COLO668 (cell line): ENCODE measurements around the gene TPSB2.
A peak's percentile ranks its signal among the peaks of the same experiment; 100 is the strongest.
"Not testable (repeated sequence)": the region's sequence is repeated elsewhere in the genome, so short reads cannot be mapped to it uniquely, and the experiment has no call there.

Source experiments
- DNase-seq: peaks from one replicate; lab custom pipeline; 2025; ENCODE audit not compliant: unreplicated experiment; lab: John Stamatoyannopoulos, UW

TPSB2 gene

DNA sequence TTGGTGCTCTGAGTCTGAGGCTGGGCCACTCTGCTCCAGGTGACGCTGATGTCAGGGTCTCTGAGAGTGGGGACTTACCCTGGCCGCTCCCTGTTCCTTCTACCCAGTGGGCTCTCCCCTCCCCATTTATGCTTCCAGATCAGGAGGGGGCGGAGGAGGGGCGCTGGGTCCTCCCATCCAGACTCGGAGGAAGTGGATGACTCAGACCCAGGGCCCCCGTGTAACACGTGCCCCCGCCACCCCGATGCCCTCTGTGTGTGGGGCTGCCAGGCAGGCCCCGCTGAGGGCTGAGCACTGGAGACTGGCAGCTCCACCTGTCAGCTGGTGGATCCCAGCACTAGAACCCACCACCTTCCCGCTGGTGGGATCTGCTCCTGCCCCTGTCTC is at the start of gene TPSB2:
TSS of gene TPSB2 (minus strand) at position 101 of the 387 bp plus-strand sequence. CDS start 233 bp downstream, outside the sequence.
- not testable (repeated sequence) for DNase-seq

DNA sequence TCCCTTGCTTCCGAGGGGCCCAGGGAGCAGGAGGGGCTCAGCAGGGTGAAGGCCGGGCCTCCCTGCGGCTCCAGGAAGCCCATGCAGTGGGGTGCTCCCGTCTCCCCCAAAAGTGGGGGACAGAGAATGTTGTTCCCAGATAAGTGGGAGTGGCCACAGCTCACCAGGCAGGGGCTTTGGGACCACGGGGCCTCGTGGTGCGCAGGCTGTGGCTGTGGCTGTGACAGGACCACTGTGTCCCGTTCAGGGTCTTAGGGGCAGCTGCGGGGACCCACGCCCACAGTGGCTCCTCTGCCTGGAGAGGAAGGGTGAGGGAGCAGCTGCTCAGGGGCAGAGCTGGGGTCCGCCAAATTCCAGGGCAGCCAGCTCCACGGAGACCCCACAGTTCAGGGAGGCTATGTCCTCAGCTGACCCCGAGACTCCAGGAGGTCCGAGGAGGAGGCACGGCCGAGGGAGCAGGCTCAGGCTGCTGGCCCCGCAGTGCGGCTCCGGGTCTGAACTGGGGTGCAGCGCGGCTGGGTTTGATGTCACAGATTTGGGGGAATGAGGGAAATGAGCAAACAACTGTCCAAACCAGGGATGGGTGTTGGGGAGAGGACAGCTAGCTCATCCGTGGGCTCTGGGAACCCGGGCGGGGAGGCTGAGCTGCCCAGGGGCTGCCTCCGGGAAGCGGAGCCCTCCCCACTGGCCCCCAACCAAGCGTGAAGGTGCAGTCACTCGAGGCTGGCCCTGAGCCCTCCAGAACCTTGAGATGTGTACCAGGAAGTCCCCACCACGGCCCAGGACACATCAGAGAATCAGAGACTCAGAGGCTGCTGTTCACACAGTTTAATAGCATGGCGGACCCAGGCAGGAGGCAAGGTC is 49.3 kb upstream of the TPSB2 start:
- no peak for DNase-seq

DNA sequence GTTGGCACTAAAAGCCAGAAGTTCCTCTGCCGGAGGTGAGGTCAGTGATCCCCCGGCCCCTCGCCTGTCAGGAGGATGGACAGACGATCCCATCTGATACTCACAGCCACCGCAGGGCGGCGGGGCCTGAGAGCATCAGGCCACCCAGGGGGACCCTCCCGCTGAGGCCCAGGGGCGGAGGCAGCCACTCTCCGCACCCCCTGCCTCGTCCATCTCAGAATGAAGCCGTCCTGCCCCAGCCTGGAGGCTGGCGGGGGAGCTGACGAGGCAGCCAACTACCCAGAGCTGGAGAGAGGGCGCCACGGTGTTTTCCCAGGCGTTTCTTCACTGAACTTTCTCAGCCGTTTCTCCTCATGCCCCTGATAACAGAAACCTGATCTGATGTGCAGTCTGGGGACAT is 48.5 kb upstream of the TPSB2 start:
- no peak for DNase-seq

DNA sequence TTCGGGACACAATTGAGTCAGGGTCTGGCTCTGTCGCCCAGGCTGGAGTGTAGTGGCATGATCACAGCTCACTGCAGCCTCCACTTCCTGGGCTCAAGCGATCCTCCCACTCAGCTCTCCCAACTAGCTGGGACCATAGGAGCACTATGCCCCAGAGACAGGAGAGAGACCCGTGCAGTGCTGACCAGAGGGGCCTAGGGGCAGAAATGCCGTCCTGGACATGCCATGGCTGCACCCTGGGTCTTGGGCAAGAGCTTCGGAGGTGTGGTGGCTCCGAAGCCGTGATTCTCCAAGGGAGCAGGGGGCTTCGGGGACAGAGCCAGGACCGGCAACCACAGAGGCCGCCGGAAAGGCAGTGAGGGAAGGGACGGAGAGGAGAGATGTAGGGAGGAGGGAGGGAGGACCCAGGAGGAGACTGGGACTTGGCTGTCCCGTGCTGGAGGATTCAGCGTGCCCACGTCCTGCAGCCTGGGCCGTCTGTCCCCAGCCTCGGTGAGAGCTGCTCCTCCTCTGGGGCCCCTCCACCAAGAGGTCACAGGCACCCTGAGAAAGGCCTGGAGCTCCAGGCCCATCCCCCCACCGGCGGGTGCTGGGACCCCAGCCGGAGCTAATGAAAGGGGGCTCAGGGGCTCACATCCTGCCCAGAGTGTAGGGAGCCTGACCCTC is 47.8 kb upstream of the TPSB2 start:
- no peak for DNase-seq

DNA sequence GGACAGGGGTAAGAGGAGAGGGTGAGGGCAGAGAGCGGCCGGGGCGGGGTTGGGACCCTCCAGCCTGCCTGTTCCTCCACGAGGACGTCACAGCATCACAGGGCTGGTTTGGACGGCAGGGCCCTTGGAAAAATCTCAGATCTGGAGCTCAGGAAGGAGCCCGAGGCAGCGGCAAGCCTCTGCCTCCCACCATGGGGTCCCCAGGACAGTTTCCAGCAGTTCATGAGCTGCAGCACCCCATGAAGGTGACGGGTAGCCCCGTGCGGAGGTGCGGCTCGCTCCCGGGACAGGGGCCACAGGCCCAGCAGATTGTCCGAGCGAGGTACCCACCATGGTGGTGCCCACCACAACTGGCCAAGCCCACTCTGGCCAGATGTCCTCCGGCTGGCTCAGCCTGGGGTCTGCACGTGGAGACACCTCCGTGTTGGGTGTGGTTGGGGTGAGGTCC is 47.2 kb upstream of the TPSB2 start:
- no peak for DNase-seq

DNA sequence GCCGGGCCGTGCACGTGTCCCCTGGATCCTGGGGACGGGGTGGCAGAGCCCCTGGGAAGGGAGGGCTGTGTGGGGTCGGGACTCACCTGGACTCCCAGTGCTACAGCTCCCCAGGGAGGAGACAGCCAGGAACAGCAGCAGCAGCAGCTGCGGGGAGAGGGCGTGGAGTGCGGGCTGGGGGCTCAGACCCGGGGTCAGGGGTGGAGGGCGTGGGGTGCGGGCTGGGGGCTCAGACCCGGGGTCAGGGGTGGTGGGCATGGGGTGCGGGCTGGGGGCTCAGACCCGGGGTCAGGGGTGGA is 46.5 kb upstream of the TPSB2 start:
- DNase-seq, result no peak

DNA sequence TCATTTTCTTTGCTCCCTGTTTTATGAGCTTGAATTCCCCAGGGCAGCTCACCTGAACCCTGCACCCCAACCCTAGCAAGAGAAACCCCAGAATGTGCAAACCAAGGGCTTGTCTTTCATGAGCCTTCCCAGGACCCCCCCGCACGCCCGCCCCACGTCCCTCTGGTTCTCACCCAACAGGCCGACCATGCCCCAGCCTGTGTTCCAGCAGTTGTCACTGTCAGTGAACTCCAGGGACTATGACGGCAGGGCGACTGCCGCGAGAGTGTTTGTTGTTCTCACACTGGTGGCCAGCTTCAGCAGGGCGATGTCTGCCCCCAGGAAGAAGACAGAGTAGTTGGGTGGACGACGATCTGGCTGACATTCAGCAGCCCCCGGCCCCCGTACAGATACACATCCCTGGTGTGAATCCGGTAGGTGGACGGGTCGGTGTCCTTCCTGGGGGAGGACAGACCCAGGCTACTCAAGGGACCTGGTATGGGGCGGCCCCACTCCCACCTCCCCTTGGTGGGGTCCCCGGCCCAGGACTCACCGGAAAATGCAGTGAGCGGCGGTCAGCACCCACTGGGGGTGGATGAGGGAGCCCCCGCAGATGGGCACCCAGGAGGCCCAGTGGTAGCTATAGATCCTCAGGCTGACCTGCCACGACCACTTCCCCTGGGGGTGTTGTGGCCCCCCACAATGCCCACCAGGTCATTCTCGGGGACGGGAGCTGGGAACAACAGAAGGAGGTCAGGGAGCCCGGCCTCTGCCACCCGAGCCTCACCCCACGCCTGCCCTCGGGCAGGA is 46.0 kb upstream of the TPSB2 start:
- DNase-seq, result no peak

DNA sequence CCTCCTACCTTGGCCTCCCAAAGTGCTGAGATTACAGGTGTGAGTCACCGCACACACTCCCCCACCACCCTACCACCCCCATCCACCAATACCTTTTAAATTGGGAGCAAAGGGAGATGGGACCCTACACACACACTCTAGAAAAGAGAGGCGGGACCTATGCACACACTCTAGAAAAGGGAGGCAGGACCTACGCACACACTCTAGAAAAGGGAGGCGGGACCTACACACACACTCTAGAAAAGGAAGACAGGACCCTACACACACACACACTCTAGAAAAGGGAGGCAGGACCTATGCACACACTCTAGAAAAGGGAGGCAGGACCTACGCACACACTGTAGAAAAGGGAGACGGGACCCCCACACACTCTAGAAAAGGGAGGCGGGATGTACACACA is 44.8 kb upstream of the TPSB2 start:
- no peak for DNase-seq

DNA sequence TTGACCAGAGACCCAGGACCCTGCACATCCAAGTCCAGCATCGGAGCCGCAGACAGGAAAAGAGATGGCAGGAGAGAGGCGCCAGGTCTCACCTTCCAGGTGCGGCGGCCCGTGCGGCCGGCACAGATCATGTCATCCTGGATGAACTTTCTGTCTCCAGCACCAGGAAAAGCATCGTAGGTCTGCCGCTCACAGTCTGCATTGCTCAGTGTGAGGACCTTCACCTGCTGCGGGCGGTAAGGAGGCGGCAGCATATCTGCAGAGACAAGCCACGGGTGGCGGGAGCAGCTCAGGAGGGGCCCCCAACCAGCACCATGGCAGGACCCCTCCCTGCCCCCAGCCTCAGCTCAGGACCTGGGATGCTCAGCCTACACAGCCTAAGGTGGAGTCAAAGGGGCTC is 43.8 kb upstream of the TPSB2 start:
- no peak for DNase-seq

DNA sequence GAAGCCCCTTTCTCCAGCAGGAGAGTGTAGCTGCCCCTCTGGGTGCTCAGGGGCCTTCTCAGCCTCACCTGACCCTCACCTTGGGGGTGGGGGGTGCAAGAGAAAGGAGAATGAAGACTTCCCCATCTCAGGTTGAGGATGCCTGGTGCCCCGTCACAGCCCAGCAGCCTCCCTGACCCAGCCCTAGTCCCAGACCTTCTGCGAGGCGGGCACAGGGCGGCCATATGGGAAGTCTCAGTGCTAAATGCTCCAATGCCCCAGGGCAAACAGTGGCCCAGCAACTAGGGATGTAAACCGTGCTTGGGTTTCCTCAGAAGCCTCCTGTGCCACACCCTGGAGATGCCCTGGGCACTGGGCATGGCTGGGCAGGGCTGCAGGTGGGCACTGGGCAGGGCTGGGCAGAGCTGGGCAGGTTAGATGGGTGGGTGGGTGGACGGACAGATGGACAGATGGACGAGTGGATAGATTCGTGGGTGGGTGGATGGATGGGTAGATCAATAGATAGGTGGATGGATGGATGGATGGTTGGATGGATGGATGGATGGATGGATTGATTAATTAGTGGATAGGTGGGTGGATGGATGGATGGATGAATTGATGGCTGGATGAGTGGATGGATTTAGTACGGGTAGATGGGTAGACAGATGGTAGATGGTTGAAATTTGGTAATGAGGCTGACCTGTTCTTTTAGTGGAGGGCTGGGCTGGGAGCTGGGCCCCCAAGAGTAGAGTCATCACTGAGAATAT is 42.6 kb upstream of the TPSB2 start:
- DNase-seq, result peak; percentile 70

DNA sequence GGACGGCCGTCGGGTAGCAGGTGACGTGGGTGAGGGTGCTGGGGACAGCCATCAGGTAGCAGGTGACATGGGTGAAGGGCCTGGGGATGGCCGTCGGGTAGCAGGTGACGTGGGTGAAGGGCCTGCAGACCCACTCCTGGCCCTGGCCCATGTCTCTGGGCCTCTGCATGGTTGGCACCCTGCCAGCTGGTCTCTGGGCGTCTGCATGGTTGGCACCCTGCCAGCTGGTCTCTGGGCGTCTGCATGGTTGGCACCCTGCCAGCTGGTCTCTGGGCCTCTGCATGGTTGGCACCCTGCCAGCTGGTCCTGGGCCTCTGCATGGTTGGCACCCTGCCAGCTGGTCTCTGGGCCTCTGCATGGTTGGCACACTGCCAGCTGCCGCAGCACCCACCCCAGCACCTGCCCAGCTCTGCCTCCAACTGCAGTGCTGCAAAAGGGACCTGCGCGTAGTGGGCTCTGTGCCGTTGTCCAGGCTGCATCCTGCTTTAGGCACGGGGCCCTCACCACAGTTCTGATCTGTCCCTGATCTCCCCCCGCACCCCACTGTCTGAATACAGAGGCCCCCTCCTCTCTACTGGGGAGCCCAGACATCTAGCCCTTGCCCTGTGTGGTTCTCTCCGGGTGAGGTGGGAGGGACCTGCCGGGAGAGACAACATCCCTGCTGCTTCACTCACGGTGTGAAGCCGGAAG is 41.9 kb upstream of the TPSB2 start:
- peak; percentile 97 for DNase-seq

DNA sequence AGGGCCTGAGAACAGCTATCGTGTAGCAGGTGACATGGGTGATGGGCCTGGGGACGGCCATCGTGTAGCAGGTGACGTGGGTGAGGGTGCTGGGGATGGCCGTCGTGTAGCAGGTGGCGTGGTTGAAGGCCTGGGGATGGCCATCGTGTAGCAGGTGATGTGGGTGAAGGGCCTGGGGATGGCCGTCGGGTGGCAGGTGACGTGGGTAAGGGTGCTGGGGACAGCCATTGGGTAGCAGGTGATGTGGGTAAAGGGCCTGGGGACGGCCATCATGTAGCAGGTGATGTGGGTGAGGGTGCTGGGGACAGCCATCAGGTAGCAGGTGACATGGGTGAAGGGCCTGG is 41.4 kb upstream of the TPSB2 start:
- DNase-seq, result no peak

DNA sequence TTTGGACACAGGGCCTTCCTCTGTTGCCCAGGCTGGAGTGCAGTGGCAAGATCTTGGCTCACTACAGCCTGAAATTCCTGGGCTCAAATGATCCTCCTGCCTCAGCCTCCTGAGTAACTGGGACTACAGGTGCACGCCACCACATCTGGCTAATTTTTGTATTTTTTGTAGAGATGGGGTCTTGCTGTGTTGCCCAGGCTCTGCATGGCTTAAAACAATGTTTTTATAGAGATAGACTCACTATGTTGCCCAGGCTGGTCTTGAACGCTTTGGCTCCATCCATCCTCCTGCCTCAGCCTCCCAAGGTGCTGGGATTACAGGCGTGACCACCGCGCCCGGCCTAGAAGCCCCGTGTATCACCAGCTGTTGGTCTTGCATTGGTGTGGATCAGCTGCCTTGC is 39.4 kb upstream of the TPSB2 start:
- DNase-seq, result not testable (repeated sequence)

DNA sequence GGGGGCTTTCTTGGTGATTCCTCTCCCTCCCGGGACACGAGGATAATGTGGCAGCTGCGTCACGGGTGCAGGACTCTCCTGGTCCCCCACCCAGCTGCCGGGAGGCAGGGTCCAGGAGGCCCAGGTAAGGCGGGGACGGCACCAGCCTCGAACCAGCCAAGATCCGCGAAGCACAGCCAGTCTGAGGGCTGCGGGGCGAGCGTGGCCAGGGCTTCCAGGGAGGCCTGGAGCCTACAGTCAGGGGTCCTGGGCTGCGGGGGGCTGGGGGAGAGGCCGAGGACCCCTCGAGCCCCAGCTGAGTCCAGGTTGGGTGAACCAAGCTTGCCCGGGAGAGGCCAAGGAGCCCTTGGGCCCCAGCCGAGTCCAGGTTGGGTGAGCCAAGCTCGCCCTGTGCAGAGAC is 35.8 kb upstream of the TPSB2 start:
- no peak for DNase-seq

DNA sequence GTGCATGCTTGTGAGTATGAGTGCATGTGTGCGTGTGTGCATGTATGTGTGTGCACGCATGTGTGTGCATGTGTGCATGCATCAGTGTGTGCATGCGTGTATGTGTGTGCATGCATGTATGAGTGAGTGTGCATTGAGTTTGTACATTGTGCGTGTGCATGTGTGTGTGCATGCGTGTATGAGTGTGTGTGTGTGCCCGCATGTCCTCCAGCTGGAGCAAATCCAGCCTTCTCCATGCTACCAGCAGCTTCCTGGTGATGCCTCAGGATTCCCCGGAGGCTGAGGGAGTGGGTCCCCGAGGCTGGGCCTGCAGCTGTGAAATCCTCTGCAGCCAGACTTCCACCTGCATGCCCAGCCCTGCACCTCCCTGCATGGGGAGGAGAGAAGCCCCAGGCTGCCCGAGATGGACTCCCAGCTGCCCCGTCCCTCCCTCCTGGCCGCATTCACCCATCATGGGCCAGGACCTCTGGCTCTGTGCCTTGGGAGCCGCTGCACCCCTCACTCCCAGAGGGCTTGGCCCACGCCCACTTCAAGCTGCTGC is 35.2 kb upstream of the TPSB2 start:
- DNase-seq, result no peak

DNA sequence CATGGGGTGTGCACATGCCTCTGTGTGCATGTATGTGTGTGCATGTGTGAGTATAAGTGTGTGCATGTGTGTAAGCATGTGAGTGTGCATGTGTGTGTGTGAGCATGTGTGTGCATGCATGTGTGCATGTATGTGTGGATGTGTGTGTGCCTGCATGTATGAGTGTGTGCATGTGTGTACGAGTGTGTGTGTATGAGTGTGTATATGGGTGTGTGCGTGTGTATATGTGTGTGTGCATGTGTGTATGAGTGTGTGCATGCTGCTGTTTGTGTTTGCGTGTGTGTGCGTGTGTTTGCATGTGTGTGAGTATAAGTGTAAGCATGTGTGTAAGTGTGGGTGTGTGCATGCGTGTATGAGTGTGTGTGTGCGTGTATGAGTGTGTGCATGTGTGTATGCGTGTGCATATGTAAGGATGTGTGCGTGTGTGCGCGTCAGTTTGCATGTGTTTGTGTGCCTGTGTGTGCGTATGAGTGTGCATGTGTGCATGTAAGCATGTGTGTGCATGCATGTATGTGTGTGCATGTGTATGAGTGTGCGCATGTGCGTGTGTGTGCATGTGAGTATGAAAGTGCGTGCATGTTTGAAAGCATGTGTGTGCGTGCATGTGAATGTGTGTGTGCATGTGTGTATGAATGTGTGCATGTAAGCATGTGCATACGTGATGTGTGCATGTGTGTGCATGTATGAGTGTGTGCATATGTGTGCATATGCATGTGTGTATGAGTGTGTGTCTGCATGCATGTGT is 34.5 kb upstream of the TPSB2 start:
- no peak for DNase-seq

DNA sequence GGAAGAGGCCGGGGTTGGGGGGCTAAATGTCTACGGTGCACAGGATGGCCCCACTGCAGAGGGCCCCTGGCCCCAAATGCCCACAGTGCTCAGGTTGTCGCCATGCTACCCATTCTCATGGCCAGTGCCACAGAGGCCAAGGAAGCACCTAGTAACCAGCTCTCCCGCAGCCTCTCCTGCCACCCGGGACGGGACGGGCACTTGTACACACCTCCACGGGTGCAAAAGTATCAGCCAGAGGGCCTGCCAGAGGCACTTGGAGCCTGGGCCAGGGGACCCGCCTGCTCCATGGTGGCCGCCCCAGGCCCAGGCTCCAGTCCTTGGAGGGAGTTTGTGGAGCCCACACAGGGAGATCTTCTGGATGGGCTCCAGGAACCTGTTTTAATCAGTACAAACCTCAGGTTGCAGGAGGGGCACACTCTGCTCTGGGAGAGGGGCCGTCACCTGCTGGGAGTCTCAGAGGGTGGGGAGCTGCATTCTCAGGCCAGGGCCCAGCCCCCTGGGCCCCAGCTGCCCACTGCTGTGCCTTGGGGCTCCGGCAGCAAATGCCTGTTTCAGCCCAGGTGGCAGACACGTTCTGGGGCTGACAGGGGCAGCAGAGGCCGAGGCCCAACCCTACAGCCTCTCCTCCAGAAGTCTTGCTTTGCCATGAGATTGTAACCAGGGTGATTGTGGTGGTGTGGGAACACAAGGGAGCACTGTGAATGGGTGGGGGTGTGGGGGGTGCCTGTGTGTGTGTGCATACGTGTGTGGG is 33.8 kb upstream of the TPSB2 start:
- no peak for DNase-seq

DNA sequence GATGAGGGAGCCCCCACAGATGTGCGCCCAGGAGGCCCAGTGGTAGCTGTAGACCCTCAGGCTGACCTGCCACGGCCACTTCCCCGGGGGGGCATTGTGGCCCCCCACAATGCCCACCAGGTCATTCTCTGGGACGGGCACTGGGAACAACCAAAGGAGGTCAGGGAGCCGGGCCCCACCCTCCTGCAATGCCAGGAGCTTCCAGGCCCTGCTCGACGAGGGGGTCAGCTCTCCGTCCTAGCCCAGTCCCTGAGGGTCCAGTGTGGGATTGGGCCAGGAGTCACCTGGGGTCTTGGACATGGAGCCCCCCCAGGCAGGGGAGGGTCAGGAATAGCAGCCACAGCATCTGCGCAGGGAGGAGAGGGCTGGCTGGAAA is 32.9 kb upstream of the TPSB2 start:
- DNase-seq, result no peak

DNA sequence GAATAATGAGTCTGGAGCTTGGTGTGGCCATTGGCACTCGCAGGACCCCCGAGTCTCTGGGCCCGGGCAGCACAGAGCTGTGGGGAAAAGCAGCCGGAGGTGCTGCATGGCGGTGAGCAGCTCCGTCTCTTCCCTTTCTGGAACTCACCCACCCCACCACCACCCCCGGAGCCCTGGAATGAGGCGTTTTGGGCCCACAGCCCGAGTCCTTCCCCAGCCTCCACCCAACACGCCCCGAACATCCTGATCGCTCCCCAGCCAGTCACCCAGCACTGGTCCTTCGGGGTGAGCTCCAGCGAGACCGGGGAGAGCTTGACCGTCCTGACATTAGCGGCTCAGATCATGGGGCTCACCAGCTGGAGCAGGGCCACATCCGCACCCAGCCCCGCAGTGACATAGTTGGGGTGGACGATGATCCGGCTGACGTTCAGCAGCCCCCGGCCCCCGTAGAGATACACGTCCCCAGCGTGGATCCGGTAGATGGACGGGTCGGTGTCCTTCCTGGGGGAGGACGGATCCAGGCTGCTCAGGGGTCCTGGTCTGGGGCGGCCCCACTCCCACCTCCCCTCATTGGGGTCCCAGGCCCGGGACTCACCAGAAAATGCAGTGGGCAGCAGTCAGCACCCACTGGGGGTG is 32.3 kb upstream of the TPSB2 start:
- DNase-seq, result no peak
